ENCODE measurements around the gene PAK6.

DNA sequence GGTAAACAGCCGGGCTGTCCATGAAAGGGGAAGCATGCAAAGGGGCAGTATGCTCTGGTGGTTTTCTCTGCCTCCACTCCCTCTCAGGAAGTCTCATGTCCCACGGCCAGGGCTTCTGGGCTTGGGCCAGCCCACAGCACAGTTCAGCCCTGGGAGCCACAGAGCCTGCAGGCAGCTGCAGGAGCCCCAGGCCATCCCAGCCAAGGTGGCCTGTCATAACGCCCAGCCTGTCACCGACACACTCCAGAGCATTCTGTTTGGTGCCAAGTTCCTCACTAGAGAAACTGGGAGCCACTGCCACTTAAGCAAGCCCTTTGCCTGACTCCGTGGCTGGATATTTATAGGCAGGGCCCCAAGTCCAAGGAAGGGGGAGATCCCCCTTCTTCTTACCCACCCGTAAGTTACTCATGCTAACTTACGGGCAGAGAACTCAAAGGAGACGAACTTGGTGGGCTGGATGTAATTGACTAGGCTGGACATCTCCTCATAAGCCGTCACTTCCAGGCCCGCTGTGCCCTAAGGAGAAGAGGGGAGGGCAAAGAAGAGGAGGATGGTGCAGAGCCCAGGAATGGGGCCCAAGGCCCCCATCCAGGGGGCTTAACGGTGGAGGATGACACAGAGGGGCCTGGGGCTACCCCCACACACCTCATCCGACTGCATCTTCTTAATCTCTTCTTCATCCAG lies 57.2 kb downstream of the PAK6 start:
- TF ChIP-seq POLR2A (IDR thresholded peaks at IDR 0.05) (no peak), POLR2AphosphoS5 (IDR thresholded peaks at IDR 0.05) (no peak)
- TF ChIP-seq, protein P1, sequence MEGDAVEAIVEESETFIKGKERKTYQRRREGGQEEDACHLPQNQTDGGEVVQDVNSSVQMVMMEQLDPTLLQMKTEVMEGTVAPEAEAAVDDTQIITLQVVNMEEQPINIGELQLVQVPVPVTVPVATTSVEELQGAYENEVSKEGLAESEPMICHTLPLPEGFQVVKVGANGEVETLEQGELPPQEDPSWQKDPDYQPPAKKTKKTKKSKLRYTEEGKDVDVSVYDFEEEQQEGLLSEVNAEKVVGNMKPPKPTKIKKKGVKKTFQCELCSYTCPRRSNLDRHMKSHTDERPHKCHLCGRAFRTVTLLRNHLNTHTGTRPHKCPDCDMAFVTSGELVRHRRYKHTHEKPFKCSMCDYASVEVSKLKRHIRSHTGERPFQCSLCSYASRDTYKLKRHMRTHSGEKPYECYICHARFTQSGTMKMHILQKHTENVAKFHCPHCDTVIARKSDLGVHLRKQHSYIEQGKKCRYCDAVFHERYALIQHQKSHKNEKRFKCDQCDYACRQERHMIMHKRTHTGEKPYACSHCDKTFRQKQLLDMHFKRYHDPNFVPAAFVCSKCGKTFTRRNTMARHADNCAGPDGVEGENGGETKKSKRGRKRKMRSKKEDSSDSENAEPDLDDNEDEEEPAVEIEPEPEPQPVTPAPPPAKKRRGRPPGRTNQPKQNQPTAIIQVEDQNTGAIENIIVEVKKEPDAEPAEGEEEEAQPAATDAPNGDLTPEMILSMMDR (IDR thresholded peaks at IDR 0.05), result no peak

Measured in prostate gland (tissue), 2 donors.